Nephron progenitor cell (in vitro differentiated cells): ENCODE data around the gene CCR2.
A peak's percentile ranks its signal among the peaks of the same experiment; 100 is the strongest.

Source experiments
- DNase-seq: peaks from one replicate; pipeline ENCODE4 v3.0.0; 2021
- H3K27ac Mint-ChIP-seq: 2 replicates; pipeline ENCODE4 v1.8.0; 2021; ENCODE audit warnings: mild to moderate bottlenecking, moderate library complexity, mixed read lengths
- H3K27me3 Mint-ChIP-seq: 2 replicates; pipeline ENCODE4 v1.8.0; 2021; ENCODE audit warnings: mild to moderate bottlenecking, low read depth, mixed read lengths; ENCODE audit not compliant: poor library complexity
- H3K36me3 Mint-ChIP-seq: 2 replicates; pipeline ENCODE4 v1.8.0; 2021; ENCODE audit warnings: low read depth, mixed read lengths
- H3K4me1 Mint-ChIP-seq: 2 replicates; pipeline ENCODE4 v1.8.0; 2021; ENCODE audit warnings: mixed read lengths
- H3K4me3 Mint-ChIP-seq: 2 replicates; pipeline ENCODE4 v1.8.0; 2021; ENCODE audit warnings: mild to moderate bottlenecking, moderate library complexity, mixed read lengths
- H3K9me3 Mint-ChIP-seq: 2 replicates; pipeline ENCODE4 v1.8.0; 2021; ENCODE audit warnings: mild to moderate bottlenecking, moderate library complexity, mixed read lengths
- CTCF ChIP-seq: fragments of 200-600 bp; sonication (generic); IDR thresholded peaks from 2 replicates; pipeline ENCODE4 v1.5.0; 2021; ENCODE audit warnings: antibody characterized with exemption

Gene CCR2

GRCh38 chr3:46361408-46362283, 7.7 kb downstream of the CCR2 start:
- H3K27ac Mint-ChIP-seq: no peak overlapping the region

GRCh38 chr3:46365041-46365440, 11.1 kb downstream of the CCR2 start:
- Mint-ChIP-seq H3K27me3 (peaks cover 17% of the 10 kb centered on the region), H3K4me3 (no peak overlapping the region), H3K36me3 (no peaks in the 10 kb centered on the region), H3K27ac (no peak overlapping the region), H3K9me3 (no peaks in the 10 kb centered on the region), H3K4me1 (no peaks in the 10 kb centered on the region)
- no peak for TF ChIP-seq CTCF
- DNase-seq: no peak

More at GRCh38 chr3:46361408-46362283, 7.7 kb downstream of the CCR2 start:
- H3K4me1 Mint-ChIP-seq: no peaks in the 10 kb centered on the region
- no peaks in the 10 kb centered on the region for H3K36me3 Mint-ChIP-seq
- H3K4me3 Mint-ChIP-seq: no peak overlapping the region
- H3K27me3 Mint-ChIP-seq: peaks cover 29% of the 10 kb centered on the region
- no peak for DNase-seq
- no peaks in the 10 kb centered on the region for H3K9me3 Mint-ChIP-seq
- TF ChIP-seq CTCF: no peak

- no peak for DNase-seq
- TF ChIP-seq CTCF: no peak
- no peaks in the 10 kb centered on the region for H3K36me3 Mint-ChIP-seq
- H3K4me3 Mint-ChIP-seq: no peak overlapping the region
- peaks cover 18% of the 10 kb centered on the region for H3K27me3 Mint-ChIP-seq
- H3K4me1 Mint-ChIP-seq: peaks cover 5% of the 10 kb centered on the region
- no peaks in the 10 kb centered on the region for H3K9me3 Mint-ChIP-seq
- no peak overlapping the region for H3K27ac Mint-ChIP-seq
Observed at GRCh38 chr3:46365737-46366524, 12.0 kb downstream of the CCR2 start.

- DNase-seq: no peak
- Mint-ChIP-seq H3K27ac (no peak overlapping the region), H3K27me3 (peaks cover 18% of the 10 kb centered on the region), H3K4me3 (no peak overlapping the region), H3K4me1 (peaks cover 5% of the 10 kb centered on the region), H3K36me3 (no peaks in the 10 kb centered on the region), H3K9me3 (no peaks in the 10 kb centered on the region)
- no peak for TF ChIP-seq CTCF
Observed at GRCh38 chr3:46367811-46368210, 13.9 kb downstream of the CCR2 start.

- Mint-ChIP-seq H3K4me3 (no peak overlapping the region), H3K4me1 (peaks cover 5% of the 10 kb centered on the region), H3K9me3 (no peaks in the 10 kb centered on the region), H3K27me3 (peaks cover 24% of the 10 kb centered on the region), H3K27ac (no peak overlapping the region), H3K36me3 (no peaks in the 10 kb centered on the region)
- peak; percentile 10 for TF ChIP-seq CTCF
- peak; percentile 10 for DNase-seq
Observed at GRCh38 chr3:46368569-46368968, 14.7 kb downstream of the CCR2 start.
